ENCODE measurements around the gene EIF4G2. TPM values are rescaled to one million over a fixed set of nuclear protein-coding genes. Genes with fewer than 3 reads are reported as not detected.

EIF4G2 gene
- total and polyA plus RNA-seq, 8 donors, result 835 to 1,027 (median 941) TPM

DNA sequence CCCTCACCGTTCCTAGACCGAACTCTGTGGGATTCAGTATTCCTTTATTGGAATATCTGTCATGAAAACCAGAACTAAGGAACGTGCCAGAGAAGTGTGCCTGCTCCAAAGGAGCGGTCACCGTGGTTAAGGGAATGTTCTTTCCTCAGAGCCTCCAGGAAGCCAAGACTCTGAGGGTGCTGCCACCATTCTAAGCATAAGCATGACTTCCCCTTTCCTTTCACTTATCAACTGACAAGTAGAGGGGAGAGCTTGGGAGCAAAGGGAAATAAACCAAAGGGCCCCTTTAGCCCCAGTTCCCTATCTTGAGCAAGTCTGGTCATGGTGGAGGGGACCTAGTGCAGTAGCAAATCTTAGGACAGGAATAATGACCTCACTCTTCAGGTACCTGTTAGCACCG is 30.9 kb downstream of the EIF4G2 start:
- no peak for DNase-seq
- Histone ChIP-seq H3K4me1 (peaks cover 0 to 10% of the 10 kb centered on the region in 2 donors), H3K36me3 (peaks cover 0 to 7% of the 10 kb centered on the region in 2 donors), H3K9me3 (no peaks in the 10 kb centered on the region), H3K27ac (peak overlapping the region; percentile 21 to 40), H3K4me3 (no peak overlapping the region), H3K27me3 (no peaks in the 10 kb centered on the region)
- peak; percentile 33 for ATAC-seq
- TF ChIP-seq, protein P1, sequence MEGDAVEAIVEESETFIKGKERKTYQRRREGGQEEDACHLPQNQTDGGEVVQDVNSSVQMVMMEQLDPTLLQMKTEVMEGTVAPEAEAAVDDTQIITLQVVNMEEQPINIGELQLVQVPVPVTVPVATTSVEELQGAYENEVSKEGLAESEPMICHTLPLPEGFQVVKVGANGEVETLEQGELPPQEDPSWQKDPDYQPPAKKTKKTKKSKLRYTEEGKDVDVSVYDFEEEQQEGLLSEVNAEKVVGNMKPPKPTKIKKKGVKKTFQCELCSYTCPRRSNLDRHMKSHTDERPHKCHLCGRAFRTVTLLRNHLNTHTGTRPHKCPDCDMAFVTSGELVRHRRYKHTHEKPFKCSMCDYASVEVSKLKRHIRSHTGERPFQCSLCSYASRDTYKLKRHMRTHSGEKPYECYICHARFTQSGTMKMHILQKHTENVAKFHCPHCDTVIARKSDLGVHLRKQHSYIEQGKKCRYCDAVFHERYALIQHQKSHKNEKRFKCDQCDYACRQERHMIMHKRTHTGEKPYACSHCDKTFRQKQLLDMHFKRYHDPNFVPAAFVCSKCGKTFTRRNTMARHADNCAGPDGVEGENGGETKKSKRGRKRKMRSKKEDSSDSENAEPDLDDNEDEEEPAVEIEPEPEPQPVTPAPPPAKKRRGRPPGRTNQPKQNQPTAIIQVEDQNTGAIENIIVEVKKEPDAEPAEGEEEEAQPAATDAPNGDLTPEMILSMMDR (IDR thresholded peaks at IDR 0.05), result no peak
- intact Hi-C loops (cut with DNase I), result no loop called here

DNA sequence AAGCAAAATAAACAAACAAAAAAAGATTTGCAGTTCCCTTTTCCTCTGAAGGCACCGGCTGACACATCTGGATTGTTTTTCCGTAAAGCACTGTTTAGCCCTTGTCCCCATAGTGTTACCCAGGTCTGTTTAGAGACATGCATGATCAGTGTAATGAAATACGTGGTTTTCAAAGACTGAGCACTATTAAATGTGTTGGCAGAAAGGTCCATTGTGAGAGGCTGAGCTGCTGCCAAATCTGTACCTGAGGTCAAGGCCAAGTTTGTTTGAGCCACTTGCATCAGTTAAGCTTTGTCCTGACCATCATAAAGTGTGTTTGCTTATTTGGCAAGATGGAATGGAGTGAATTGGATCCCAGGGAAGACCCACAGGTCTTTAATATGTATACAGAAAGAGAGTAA is 31.3 kb downstream of the EIF4G2 start:
- DNase-seq, result no peak
- intact Hi-C loops (cut with DNase I), result no loop called here
- no peaks in the 10 kb centered on the region for H3K27me3 ChIP-seq
- TF ChIP-seq, protein P1 (IDR thresholded peaks at IDR 0.05), result no peak
- H3K4me1 ChIP-seq, result peaks cover 0 to 10% of the 10 kb centered on the region in 2 donors
- H3K27ac ChIP-seq, result peak overlapping the region in 1 of 2 donors; percentile 21
- H3K36me3 ChIP-seq, result peaks cover 0 to 7% of the 10 kb centered on the region in 2 donors
- no peak overlapping the region for H3K4me3 ChIP-seq
- H3K9me3 ChIP-seq, result no peaks in the 10 kb centered on the region
- no peak for ATAC-seq

DNA sequence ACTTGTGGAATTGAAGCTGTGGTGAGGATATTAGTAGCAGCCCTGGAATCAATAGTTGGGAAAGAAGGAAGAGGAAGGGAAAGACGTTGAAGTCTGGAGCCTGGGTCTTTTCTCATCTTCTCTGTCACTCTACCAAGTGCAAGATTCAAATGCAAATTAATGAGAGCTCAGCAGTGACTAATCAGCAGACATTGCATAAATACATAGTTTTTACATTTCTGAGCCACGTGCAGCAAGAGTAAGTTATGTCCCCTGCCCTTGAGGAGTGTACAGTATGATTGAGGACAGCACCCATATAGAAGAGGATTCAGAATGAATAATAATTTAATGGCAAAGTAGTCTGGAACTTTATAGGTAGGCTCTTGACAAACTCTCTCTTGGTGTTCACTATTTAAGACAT is 33.9 kb downstream of the EIF4G2 start:
- intact Hi-C loops (cut with DNase I), result no loop called here
- H3K36me3 ChIP-seq, result peaks cover 0 to under 1% of the 10 kb centered on the region in 2 donors
- H3K4me3 ChIP-seq, result no peak overlapping the region
- H3K27me3 ChIP-seq, result no peaks in the 10 kb centered on the region
- peaks cover 0 to 10% of the 10 kb centered on the region in 2 donors for H3K4me1 ChIP-seq
- TF ChIP-seq, protein P1 (IDR thresholded peaks at IDR 0.05), result no peak
- no peaks in the 10 kb centered on the region for H3K9me3 ChIP-seq
- DNase-seq (no peak), ATAC-seq (no peak)
- no peak overlapping the region for H3K27ac ChIP-seq

DNA sequence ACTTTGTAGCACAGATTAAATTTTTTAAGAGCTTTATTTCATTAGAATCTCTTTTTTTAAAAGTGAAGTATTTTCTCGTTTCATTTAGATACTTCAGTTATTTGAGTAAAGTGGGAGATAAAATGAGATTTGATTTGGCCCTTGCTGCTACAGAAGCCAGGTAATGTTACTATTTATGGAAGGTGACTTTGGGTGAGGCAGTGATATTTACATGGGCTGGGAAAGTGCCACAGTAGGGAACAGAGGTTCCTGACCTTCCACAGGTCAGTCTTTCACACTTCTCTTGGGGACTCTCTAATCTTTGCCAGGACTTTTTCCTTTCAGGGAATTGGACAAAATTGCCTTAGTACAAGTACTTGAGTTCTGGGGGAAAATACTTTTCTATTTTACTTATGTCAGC is 37.3 kb downstream of the EIF4G2 start:
- peak; percentile 75 for ATAC-seq
- Histone ChIP-seq H3K4me3 (no peak overlapping the region), H3K27ac (no peak overlapping the region), H3K9me3 (no peaks in the 10 kb centered on the region), H3K36me3 (no peaks in the 10 kb centered on the region), H3K27me3 (no peaks in the 10 kb centered on the region), H3K4me1 (no peaks in the 10 kb centered on the region)
- intact Hi-C loops (cut with DNase I), result no loop called here
- no peak for DNase-seq
- TF ChIP-seq, protein P1 (IDR thresholded peaks at IDR 0.05), result no peak

DNA sequence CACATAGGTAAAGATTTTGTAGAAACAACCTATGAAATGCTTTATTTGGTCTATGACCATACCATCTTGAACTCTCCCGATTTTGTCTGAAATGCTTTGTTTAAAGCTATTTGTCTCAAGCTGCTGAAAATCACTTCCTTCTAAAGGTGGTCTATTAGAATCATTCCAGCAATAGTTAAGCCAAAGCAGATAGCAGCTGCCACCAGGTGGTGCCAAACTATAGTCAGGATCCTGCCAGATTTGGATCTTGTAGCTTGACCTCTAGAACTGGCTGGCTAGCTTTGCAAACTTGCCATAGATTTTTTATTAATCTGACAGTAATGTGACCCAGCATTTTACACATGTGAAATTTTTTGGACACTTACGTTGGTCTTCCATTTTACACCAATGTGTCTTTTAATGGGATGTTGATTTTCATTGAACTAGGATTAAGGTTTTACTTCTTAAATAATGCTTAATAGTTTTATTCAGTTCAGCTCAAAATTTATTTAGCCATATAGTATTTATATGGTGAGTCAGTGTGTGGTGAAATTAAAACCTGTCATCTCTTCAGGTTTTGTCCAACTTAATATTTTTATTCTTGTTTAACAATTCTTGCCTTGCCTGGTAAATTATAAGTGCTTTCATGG is 38.0 kb downstream of the EIF4G2 start:
- intact Hi-C loops (cut with DNase I), result no loop called here
- H3K36me3 ChIP-seq, result no peaks in the 10 kb centered on the region
- peak in 1 of 4 donors; percentile 22 for DNase-seq

More for the DNA sequence above, 38.0 kb downstream of the EIF4G2 start:
- H3K27ac ChIP-seq, result no peak overlapping the region
- H3K4me3 ChIP-seq, result no peak overlapping the region
- H3K9me3 ChIP-seq, result no peaks in the 10 kb centered on the region
- peak; percentile 83 for ATAC-seq
- H3K4me1 ChIP-seq, result no peaks in the 10 kb centered on the region
- H3K27me3 ChIP-seq, result no peaks in the 10 kb centered on the region
- TF ChIP-seq, protein P1 (IDR thresholded peaks at IDR 0.05), result peak; percentile 42 to 62
